HG03558 (cell line): ENCODE results near the gene SCD.
A peak's percentile ranks its signal among the peaks of the same experiment; 100 is the strongest.
"Not testable (repeated sequence)": the region's sequence is repeated elsewhere in the genome, so short reads cannot be mapped to it uniquely, and the experiment has no call there.

Experiments used
- ATAC-seq: cut with Tn5 transposase; IDR thresholded peaks from one replicate; pipeline ENCODE4 v1.9.1; 2021; ENCODE audit warnings: moderate number of reproducible peaks; ENCODE audit not compliant: unreplicated experiment; ENCODE audit errors: extremely low read depth

SCD gene

GRCh38 chr10:100359529-100360150 is 12.6 kb downstream of the SCD start:
- ATAC-seq, result no peak

GRCh38 chr10:100360234-100360633 is 13.2 kb downstream of the SCD start:
- no peak for ATAC-seq

GRCh38 chr10:100362570-100363496 is 15.8 kb downstream of the SCD start:
- no peak for ATAC-seq

GRCh38 chr10:100364175-100364574 is 17.1 kb downstream of the SCD start:
- ATAC-seq, result no peak

- ATAC-seq, result no peak
These were observed 17.8 kb downstream of the SCD start for GRCh38 chr10:100364735-100365391.

- ATAC-seq, result no peak
These were observed 21.7 kb downstream of the SCD start for GRCh38 chr10:100368721-100369120.

GRCh38 chr10:100370714-100371481 is 23.9 kb downstream of the SCD start:
- ATAC-seq, result no peak

GRCh38 chr10:100371482-100372027 is 24.5 kb downstream of the SCD start:
- ATAC-seq, result no peak

- ATAC-seq, result no peak
These were observed 25.6 kb downstream of the SCD start for GRCh38 chr10:100372415-100373297.

GRCh38 chr10:100373298-100374199 is 26.5 kb downstream of the SCD start:
- ATAC-seq, result peak; percentile 82

- ATAC-seq, result no peak
These were observed 27.2 kb downstream of the SCD start for GRCh38 chr10:100374200-100374655.

- ATAC-seq, result not testable (repeated sequence)
These were observed 27.8 kb downstream of the SCD start for GRCh38 chr10:100374677-100375353.

- not testable (repeated sequence) for ATAC-seq
These were observed 29.6 kb downstream of the SCD start for GRCh38 chr10:100376656-100377055.

GRCh38 chr10:100377830-100378229 is 30.8 kb downstream of the SCD start:
- no peak for ATAC-seq

GRCh38 chr10:100380400-100380799 is 33.4 kb downstream of the SCD start:
- ATAC-seq, result no peak

GRCh38 chr10:100382553-100382952 is 35.5 kb downstream of the SCD start:
- ATAC-seq, result no peak

GRCh38 chr10:100383251-100383650 is 36.2 kb downstream of the SCD start:
- no peak for ATAC-seq
